A549 (cell line): ENCODE results near the gene SPSB1. TPM values are rescaled to one million over a fixed set of nuclear protein-coding genes. Genes with fewer than 3 reads are reported as not detected.

Source experiments
- ATAC-seq, 2 experiments: fragments of 200-7000 bp in 1 of 2; fragments of >200 bp in 1 of 2; cut with Nextera tagmentation in 1 of 2; cut with Tn5 transposase in 1 of 2; 3 replicates each; pipeline versions ENCODE4 v1.8.0 to v1.9.1; 2018 to 2020; ENCODE audit warnings: mild to moderate bottlenecking in 1 of 2, moderate library complexity in 1 of 2
- CTCF ChIA-PET: fragments of 300-600 bp; sonication (Branson Sonifier 250); formaldehyde crosslinking; extraction: SDS; loops from one replicate; lab custom pipeline; 2021; ENCODE audit warnings: antibody characterized with exemption, inconsistent platforms; lab: Yijun Ruan, JAX
- POLR2A ChIA-PET: fragments of 350-600 bp; formaldehyde crosslinking; extraction: SDS; loops from one replicate; lab custom pipeline; 2021; ENCODE audit warnings: antibody characterized with exemption, inconsistent platforms; lab: Yijun Ruan, JAX
- DNase-seq, 2 experiments: peaks; one replicate each; pipeline versions ENCODE4 v3.0.0 to v3.0.0-alpha.2; 2011 to 2016; ENCODE audit warnings: low read depth in 1 of 2, low spot score in 1 of 2
- FAIRE-seq: peaks from 2 replicates; lab custom pipeline; 2011; peaks lifted over from hg19 to GRCh38; lab: Jason Lieb, UNC
- H3K27ac ChIP-seq, 2 experiments: fragments of >200 bp; sonication (Bioruptor Twin); formaldehyde crosslinking; 3 replicates each; pipeline ENCODE4 v1.5.1; 2016 to 2017
- H3K4me1 ChIP-seq: fragments of >200 bp; sonication (Bioruptor Twin); formaldehyde crosslinking; 3 replicates; pipeline ENCODE4 v1.6.1; 2016
- H3K4me2 ChIP-seq: fragments of >200 bp; sonication (Bioruptor Twin); formaldehyde crosslinking; 3 replicates; pipeline ENCODE4 v1.6.1; 2016
- H3K4me3 ChIP-seq: fragments of >200 bp; sonication (Bioruptor Twin); formaldehyde crosslinking; 3 replicates; pipeline ENCODE4 v1.5.1; 2016
- H3K9me3 ChIP-seq: fragments of >200 bp; sonication (Bioruptor Twin); formaldehyde crosslinking; 3 replicates; pipeline ENCODE4 v1.6.1; 2016
- ELK1 ChIP-seq: fragments of 150-350 bp; IDR thresholded peaks from 2 replicates; pipeline ENCODE4 v1.6.1; 2014; ENCODE audit warnings: low read depth, mild to moderate bottlenecking, low read length
- ESRRA ChIP-seq: fragments of 150-350 bp; IDR thresholded peaks from 2 replicates; pipeline ENCODE4 v1.6.1; 2014; ENCODE audit warnings: mild to moderate bottlenecking, low read length, borderline replicate concordance
- FOSB ChIP-seq: fragments of 250-450 bp; sonication (Bioruptor Pico); IDR thresholded peaks from 2 replicates; pipeline ENCODE4 v1.5.0; 2020; ENCODE audit warnings: mild to moderate bottlenecking, moderate library complexity
- GATA3 ChIP-seq: IDR thresholded peaks from 2 replicates; pipeline ENCODE4 v1.6.1; 2012; ENCODE audit warnings: borderline replicate concordance
- HDAC2 ChIP-seq: fragments of 200-600 bp; sonication (generic); IDR thresholded peaks from 2 replicates; pipeline ENCODE4 v1.6.1; 2016
- HEYL ChIP-seq: fragments of 250-450 bp; sonication (Bioruptor Pico); IDR thresholded peaks from 2 replicates; pipeline ENCODE4 v1.8.0; 2021; ENCODE audit warnings: mild to moderate bottlenecking, moderate library complexity
- HOXA7 ChIP-seq: fragments of 250-450 bp; sonication (Bioruptor Pico); IDR thresholded peaks from 2 replicates; pipeline ENCODE4 v1.5.0; 2020; ENCODE audit warnings: mild to moderate bottlenecking, moderate library complexity
- HOXB5 ChIP-seq: fragments of 250-450 bp; sonication (Bioruptor Pico); IDR thresholded peaks from 2 replicates; pipeline ENCODE4 v1.5.0; 2020; ENCODE audit warnings: mild to moderate bottlenecking, moderate library complexity
- KDM1A ChIP-seq: fragments of 200-600 bp; sonication (generic); IDR thresholded peaks from 2 replicates; pipeline ENCODE4 v1.6.1; 2016; ENCODE audit warnings: low read depth, mild to moderate bottlenecking
- KDM5A ChIP-seq: fragments of 200-600 bp; sonication (generic); IDR thresholded peaks from 2 replicates; pipeline ENCODE4 v1.6.1; 2016; ENCODE audit warnings: antibody characterized with exemption, mild to moderate bottlenecking
- NPAS2 ChIP-seq: fragments of 250-450 bp; sonication (Bioruptor Pico); IDR thresholded peaks from 2 replicates; pipeline ENCODE4 v1.8.0; 2022; ENCODE audit warnings: mild to moderate bottlenecking, moderate library complexity, borderline replicate concordance
- PHF8 ChIP-seq: fragments of 200-600 bp; sonication (generic); IDR thresholded peaks from 2 replicates; pipeline ENCODE4 v1.6.1; 2016; ENCODE audit warnings: low read depth, mild to moderate bottlenecking, antibody characterized with exemption, moderate library complexity, borderline replicate concordance
- POLR2AphosphoS2 ChIP-seq: conservative IDR thresholded peaks from 2 replicates; pipeline ENCODE4 v1.6.1; 2012; ENCODE audit warnings: low read length, improper control_type of control experiment, inconsistent platforms
- RCOR1 ChIP-seq: fragments of 150-350 bp; IDR thresholded peaks from 2 replicates; pipeline ENCODE4 v1.6.1; 2014; ENCODE audit warnings: antibody characterized with exemption, low read length, low read depth
- RFX5 ChIP-seq: fragments of 450-650 bp; IDR thresholded peaks from 2 replicates; pipeline ENCODE4 v1.7.1; 2014; ENCODE audit warnings: antibody characterized with exemption, mild to moderate bottlenecking, moderate library complexity
- RNF2 ChIP-seq: fragments of 200-600 bp; sonication (generic); IDR thresholded peaks from 2 replicates; pipeline ENCODE4 v1.6.1; 2016; ENCODE audit warnings: low read depth, mild to moderate bottlenecking, antibody characterized with exemption, moderate library complexity, borderline replicate concordance
- SMC3 ChIP-seq: fragments of >200 bp; sonication (Bioruptor Twin); formaldehyde crosslinking; IDR thresholded peaks from 3 replicates; pipeline ENCODE4 v1.6.1; 2018; ENCODE audit warnings: inconsistent platforms
- ZNF302 ChIP-seq: fragments of 250-450 bp; sonication (Bioruptor Pico); IDR thresholded peaks from 2 replicates; pipeline ENCODE4 v1.9.0; 2021; ENCODE audit warnings: inconsistent platforms, mild to moderate bottlenecking, moderate library complexity
- ZSCAN20 ChIP-seq: fragments of 250-450 bp; sonication (Bioruptor Pico); IDR thresholded peaks from 2 replicates; pipeline ENCODE4 v1.8.0; 2022; ENCODE audit warnings: mild to moderate bottlenecking, moderate library complexity
- WGBS: methylation state at CpG from one replicate; pipeline ENCODE4 v1.1.6; 2017; ENCODE audit errors: missing lambda C conversion rate; 5-methylcytosine and 5-hydroxymethylcytosine counted together
- polyA plus RNA-seq, 4 experiments: library from polyadenylated mRNA; depleted of rRNA in 3 of 4; stranded (reverse); fragments of >200 nt; fragmentation: RNase III in 1 of 4; extraction: RNeasy Plus Mini Kit Qiagen cat#74134 plus additional on column Dnase treatment in 1 of 4; gene quantifications; 2 replicates in 3 of 4; 3 replicates in 1 of 4; pipeline ENCODE4 v1.2.3, GENCODE V29; 2011 to 2017
- TF ChIP-seq, protein P1 (sequence below): fragments of 250-450 bp; sonication (Bioruptor Pico); IDR thresholded peaks from 2 replicates; pipeline ENCODE4 v1.5.0; 2020; ENCODE audit warnings: low read depth, mild to moderate bottlenecking, moderate library complexity
- TF ChIP-seq, protein P2 (sequence below): IDR thresholded peaks from 2 replicates; pipeline ENCODE4 v1.6.1; 2012; ENCODE audit warnings: low read depth, borderline replicate concordance
- TF ChIP-seq, protein P3 (sequence below): fragments of 250-450 bp; sonication (Bioruptor Pico); IDR thresholded peaks from 2 replicates; pipeline ENCODE4 v1.5.0; 2021; ENCODE audit warnings: mild to moderate bottlenecking, moderate library complexity, borderline replicate concordance
- TF ChIP-seq, protein P4 (sequence below): fragments of >200 bp; sonication (Bioruptor Twin); formaldehyde crosslinking; IDR thresholded peaks from 3 replicates; pipeline ENCODE4 v1.5.1; 2016

The SPSB1 gene
- polyA plus RNA-seq, 2 of the 4 experiments (the other 2 are of a cell fraction): 22.3 to 23.7 TPM

GRCh38 chr1:9366298-9366697, 73.6 kb downstream of the SPSB1 start (continued):
- TF ChIP-seq FOSB: no peak

- no peak for ATAC-seq
- CTCF ChIA-PET: interaction anchor here (0.6 to 0.9 kb wide), 2 partner anchors 75 to 113 kb away, joined by 3 read pairs; no protein-coding TSS in a partner anchor
- Histone ChIP-seq H3K27ac (no peak overlapping the region), H3K4me3 (no peak overlapping the region), H3K9me3 (no peaks in the 10 kb centered on the region)
- TF ChIP-seq KDM5A (no peak), HOXB5 (CRISPR knock-in tag) (no peak), NPAS2 (no peak), HEYL (no peak), RCOR1 (no peak), RFX5 (no peak), POLR2AphosphoS2 (no peak)
- TF ChIP-seq, all 56 proteins: peak for 0
- H3K4me1 ChIP-seq: no peaks in the 10 kb centered on the region
- POLR2A ChIA-PET: interaction anchor here (0.6 kb wide), 1 partner anchor 117 kb away, joined by 3 read pairs; no protein-coding TSS in a partner anchor
- DNase-seq: no peak
- 93% methylated on average over 34 of the region's 34 CpGs for WGBS
- no peak overlapping the region for H3K4me2 ChIP-seq
- no peak for FAIRE-seq
Observed at GRCh38 chr1:9366943-9367780, 74.5 kb downstream of the SPSB1 start.

GRCh38 chr1:9367806-9368205, 75.1 kb downstream of the SPSB1 start:
- no peaks in the 10 kb centered on the region for H3K9me3 ChIP-seq
- WGBS: 80% methylated on average over 7 of the region's 9 CpGs
- DNase-seq: no peak
- POLR2A ChIA-PET: interaction anchor here (0.6 kb wide), 1 partner anchor 117 kb away, joined by 3 read pairs; no protein-coding TSS in a partner anchor
- H3K4me3 ChIP-seq: no peak overlapping the region
- no peak for FAIRE-seq
- H3K4me1 ChIP-seq: no peaks in the 10 kb centered on the region
- H3K27ac ChIP-seq: no peak overlapping the region
- H3K4me2 ChIP-seq: no peak overlapping the region
- no peak for ATAC-seq
- CTCF ChIA-PET: interaction anchor here (0.6 kb wide), 2 partner anchors 38 to 75 kb away, joined by 3 read pairs; no protein-coding TSS in a partner anchor
- TF ChIP-seq, protein P1, sequence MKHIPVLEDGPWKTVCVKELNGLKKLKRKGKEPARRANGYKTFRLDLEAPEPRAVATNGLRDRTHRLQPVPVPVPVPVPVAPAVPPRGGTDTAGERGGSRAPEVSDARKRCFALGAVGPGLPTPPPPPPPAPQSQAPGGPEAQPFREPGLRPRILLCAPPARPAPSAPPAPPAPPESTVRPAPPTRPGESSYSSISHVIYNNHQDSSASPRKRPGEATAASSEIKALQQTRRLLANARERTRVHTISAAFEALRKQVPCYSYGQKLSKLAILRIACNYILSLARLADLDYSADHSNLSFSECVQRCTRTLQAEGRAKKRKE (CRISPR knock-in tag): no peak
- TF ChIP-seq, protein P2, sequence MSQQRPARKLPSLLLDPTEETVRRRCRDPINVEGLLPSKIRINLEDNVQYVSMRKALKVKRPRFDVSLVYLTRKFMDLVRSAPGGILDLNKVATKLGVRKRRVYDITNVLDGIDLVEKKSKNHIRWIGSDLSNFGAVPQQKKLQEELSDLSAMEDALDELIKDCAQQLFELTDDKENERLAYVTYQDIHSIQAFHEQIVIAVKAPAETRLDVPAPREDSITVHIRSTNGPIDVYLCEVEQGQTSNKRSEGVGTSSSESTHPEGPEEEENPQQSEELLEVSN: no peak
- TF ChIP-seq ESRRA (no peak), ZSCAN20 (CRISPR knock-in tag) (no peak), KDM5A (no peak), ELK1 (no peak), ZNF302 (CRISPR knock-in tag) (no peak), SMC3 (no peak), HOXA7 (CRISPR knock-in tag) (no peak), RNF2 (no peak), KDM1A (no peak), PHF8 (no peak), GATA3 (no peak), HDAC2 (no peak)
- TF ChIP-seq, protein P3, sequence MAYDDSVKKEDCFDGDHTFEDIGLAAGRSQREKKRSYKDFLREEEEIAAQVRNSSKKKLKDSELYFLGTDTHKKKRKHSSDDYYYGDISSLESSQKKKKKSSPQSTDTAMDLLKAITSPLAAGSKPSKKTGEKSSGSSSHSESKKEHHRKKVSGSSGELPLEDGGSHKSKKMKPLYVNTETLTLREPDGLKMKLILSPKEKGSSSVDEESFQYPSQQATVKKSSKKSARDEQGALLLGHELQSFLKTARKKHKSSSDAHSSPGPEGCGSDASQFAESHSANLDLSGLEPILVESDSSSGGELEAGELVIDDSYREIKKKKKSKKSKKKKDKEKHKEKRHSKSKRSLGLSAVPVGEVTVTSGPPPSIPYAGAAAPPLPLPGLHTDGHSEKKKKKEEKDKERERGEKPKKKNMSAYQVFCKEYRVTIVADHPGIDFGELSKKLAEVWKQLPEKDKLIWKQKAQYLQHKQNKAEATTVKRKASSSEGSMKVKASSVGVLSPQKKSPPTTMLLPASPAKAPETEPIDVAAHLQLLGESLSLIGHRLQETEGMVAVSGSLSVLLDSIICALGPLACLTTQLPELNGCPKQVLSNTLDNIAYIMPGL (CRISPR knock-in tag): no peak
- TF ChIP-seq, protein P4, sequence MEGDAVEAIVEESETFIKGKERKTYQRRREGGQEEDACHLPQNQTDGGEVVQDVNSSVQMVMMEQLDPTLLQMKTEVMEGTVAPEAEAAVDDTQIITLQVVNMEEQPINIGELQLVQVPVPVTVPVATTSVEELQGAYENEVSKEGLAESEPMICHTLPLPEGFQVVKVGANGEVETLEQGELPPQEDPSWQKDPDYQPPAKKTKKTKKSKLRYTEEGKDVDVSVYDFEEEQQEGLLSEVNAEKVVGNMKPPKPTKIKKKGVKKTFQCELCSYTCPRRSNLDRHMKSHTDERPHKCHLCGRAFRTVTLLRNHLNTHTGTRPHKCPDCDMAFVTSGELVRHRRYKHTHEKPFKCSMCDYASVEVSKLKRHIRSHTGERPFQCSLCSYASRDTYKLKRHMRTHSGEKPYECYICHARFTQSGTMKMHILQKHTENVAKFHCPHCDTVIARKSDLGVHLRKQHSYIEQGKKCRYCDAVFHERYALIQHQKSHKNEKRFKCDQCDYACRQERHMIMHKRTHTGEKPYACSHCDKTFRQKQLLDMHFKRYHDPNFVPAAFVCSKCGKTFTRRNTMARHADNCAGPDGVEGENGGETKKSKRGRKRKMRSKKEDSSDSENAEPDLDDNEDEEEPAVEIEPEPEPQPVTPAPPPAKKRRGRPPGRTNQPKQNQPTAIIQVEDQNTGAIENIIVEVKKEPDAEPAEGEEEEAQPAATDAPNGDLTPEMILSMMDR: no peak
